Astrocyte (in vitro differentiated cells and primary cell): Measurements from ENCODE around the gene PDE7B.

Experiments
- EZH2 ChIP-seq: IDR thresholded peaks from 2 replicates; pipeline ENCODE4 v1.6.1; 2012; ENCODE audit warnings: mild to moderate bottlenecking, low read length, inconsistent platforms; ENCODE audit not compliant: insufficient read depth
- TF ChIP-seq, protein P1 (sequence below): IDR thresholded peaks from 2 replicates; pipeline ENCODE4 v1.5.1; 2011; ENCODE audit warnings: low read depth, mild to moderate bottlenecking, inconsistent platforms, low read length, moderate library complexity; ENCODE audit not compliant: insufficient read depth

DNA sequence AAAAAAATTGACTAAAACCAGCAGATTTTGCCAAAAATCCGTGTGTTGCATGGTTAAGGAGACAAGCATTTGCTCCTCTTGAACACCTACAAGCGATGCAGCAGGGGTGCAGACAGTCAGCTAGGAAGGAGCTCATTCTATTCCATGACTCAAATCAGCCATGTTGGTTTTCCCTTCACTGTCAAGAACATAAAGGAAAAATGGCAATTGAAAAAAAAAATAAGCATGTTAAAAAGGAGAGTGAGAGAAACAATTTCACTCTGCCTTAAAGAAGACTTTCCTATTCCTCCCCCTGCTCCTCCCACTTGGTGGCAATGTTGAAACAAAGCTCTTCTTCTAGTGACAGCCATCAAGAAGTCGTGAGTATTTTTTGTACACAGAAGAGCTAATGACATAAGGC lies 283.2 kb downstream of the PDE7B start:
- TF ChIP-seq, protein P1, sequence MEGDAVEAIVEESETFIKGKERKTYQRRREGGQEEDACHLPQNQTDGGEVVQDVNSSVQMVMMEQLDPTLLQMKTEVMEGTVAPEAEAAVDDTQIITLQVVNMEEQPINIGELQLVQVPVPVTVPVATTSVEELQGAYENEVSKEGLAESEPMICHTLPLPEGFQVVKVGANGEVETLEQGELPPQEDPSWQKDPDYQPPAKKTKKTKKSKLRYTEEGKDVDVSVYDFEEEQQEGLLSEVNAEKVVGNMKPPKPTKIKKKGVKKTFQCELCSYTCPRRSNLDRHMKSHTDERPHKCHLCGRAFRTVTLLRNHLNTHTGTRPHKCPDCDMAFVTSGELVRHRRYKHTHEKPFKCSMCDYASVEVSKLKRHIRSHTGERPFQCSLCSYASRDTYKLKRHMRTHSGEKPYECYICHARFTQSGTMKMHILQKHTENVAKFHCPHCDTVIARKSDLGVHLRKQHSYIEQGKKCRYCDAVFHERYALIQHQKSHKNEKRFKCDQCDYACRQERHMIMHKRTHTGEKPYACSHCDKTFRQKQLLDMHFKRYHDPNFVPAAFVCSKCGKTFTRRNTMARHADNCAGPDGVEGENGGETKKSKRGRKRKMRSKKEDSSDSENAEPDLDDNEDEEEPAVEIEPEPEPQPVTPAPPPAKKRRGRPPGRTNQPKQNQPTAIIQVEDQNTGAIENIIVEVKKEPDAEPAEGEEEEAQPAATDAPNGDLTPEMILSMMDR = no peak
- TF ChIP-seq EZH2 = no peak
